Frontal cortex (tissue), 4 donors: Measurements from ENCODE around the gene OR4A5. TPM values are rescaled to one million over a fixed set of nuclear protein-coding genes. Genes with fewer than 3 reads are reported as not detected.
"Not testable (repeated sequence)": the region's sequence is repeated elsewhere in the genome, so short reads cannot be mapped to it uniquely, and the experiment has no call there.

ENCODE experiments used
- DNase-seq, 2 donors: peaks; one replicate each; pipeline ENCODE4 v3.0.0; 2012; ENCODE audit warnings: low spot score in 2 of 2
- FAIRE-seq: peaks from 2 replicates; lab custom pipeline; 2012; peaks lifted over from hg19 to GRCh38; lab: Jason Lieb, UNC
- total RNA-seq: library from RNA; depleted of rRNA; stranded (reverse); fragments of >200 nt; gene quantifications from one replicate; pipeline ENCODE4 v1.2.3, GENCODE V29; 2014
- donor health status: control.
- donor health status: control.
- donor health status: control.

The OR4A5 gene
- total RNA-seq, result not detected

- not testable (repeated sequence) for FAIRE-seq, DNase-seq
Measured at GRCh38 chr11:54706532-54706931, at the start of gene OR4A5. Gene OR4A5, plus strand, starts transcription at chr11:54706832. Its CDS starts 53 bp downstream, at chr11:54706885.

DNA sequence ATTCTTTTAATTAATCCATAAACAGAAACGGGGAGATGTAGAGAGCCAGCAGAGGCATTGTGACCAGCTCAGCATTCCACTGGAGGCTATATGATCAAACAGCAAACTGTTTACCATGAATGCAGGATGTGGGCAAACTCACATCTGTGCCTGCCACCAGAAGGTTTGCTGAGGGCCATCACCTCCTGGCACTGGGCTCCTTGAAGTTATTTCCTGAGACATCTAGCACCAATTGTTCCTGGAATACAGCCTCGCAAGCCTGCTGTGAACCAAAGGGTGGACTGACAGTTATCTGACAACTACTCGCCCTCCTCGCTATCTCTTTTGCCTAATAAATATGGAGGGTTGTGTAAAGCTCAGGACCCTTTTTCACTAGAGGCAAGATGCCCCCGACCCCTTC is 13.5 kb downstream of the OR4A5 start:
- DNase-seq, FAIRE-seq: not testable (repeated sequence)

Other genes with a start within 250 kb of the OR4A5 start
- not detected for gene OR4C46, start 102.8 kb upstream of the OR4A5 start, total RNA-seq